HepG2 (cell line): ENCODE measurements around the gene NAPB. TPM values are rescaled to one million over a fixed set of nuclear protein-coding genes. Genes with fewer than 3 reads are reported as not detected.

Experiments
- ASH2L ChIP-seq: fragments of 300-600, 200-600 bp; sonication (generic); IDR thresholded peaks from 2 replicates; pipeline ENCODE4 v1.7.0; 2017; ENCODE audit warnings: low read depth, mild to moderate bottlenecking, moderate library complexity, mixed read lengths, low read length; ENCODE audit not compliant: insufficient read length
- ATRX ChIP-seq: sonication (generic); formaldehyde crosslinking; IDR thresholded peaks from 2 replicates; pipeline ENCODE4 v1.4.0; 2020; ENCODE audit warnings: missing genetic modification reagents, borderline replicate concordance
- EZH2 ChIP-seq: conservative IDR thresholded peaks from 2 replicates; pipeline ENCODE4 v1.6.1; 2012; ENCODE audit warnings: mild to moderate bottlenecking, low read depth, low read length, moderate library complexity
- FOXO4 ChIP-seq: sonication (generic); formaldehyde crosslinking; conservative IDR thresholded peaks from 2 replicates; pipeline ENCODE4 v1.8.1; 2023; ENCODE audit warnings: missing genetic modification reagents
- KDM1A ChIP-seq: IDR thresholded peaks from 2 replicates; pipeline ENCODE4 v1.6.1; 2016; ENCODE audit warnings: missing compliant biosample characterization
- KDM2A ChIP-seq: sonication (generic); formaldehyde crosslinking; IDR thresholded peaks from 2 replicates; pipeline ENCODE4 v1.4.0; 2020; ENCODE audit warnings: low read depth, missing genetic modification reagents, borderline replicate concordance
- KLF13 ChIP-seq: sonication (generic); formaldehyde crosslinking; IDR thresholded peaks from 2 replicates; pipeline ENCODE4 v1.4.0; 2020; ENCODE audit warnings: mild to moderate bottlenecking, missing genetic modification reagents
- MED8 ChIP-seq: sonication (generic); formaldehyde crosslinking; IDR thresholded peaks from 2 replicates; pipeline ENCODE4 v1.8.1; 2023; ENCODE audit warnings: mild to moderate bottlenecking, missing genetic modification reagents; ENCODE audit not compliant: insufficient replicate concordance
- MIER3 ChIP-seq: IDR thresholded peaks from 2 replicates; pipeline ENCODE4 v1.6.1; 2016; ENCODE audit warnings: missing compliant biosample characterization, borderline replicate concordance
- ZBTB26 ChIP-seq: IDR thresholded peaks from 2 replicates; pipeline ENCODE4 v1.6.1; 2016; ENCODE audit warnings: missing compliant biosample characterization, missing genetic modification reagents, borderline replicate concordance
- ZFP41 ChIP-seq: sonication (generic); formaldehyde crosslinking; IDR thresholded peaks from 2 replicates; pipeline ENCODE4 v1.4.0; 2020; ENCODE audit warnings: mild to moderate bottlenecking, missing genetic modification reagents, borderline replicate concordance
- ZNF24 ChIP-seq: fragments of 450-650 bp; IDR thresholded peaks from 2 replicates; pipeline ENCODE4 v1.6.1; 2017; ENCODE audit warnings: antibody characterized with exemption, mild to moderate bottlenecking
- ZNF687 ChIP-seq: sonication (generic); formaldehyde crosslinking; IDR thresholded peaks from 2 replicates; pipeline ENCODE4 v1.5.1; 2020; ENCODE audit warnings: mild to moderate bottlenecking, missing genetic modification reagents, moderate library complexity
- ZSCAN21 ChIP-seq: sonication (generic); formaldehyde crosslinking; IDR thresholded peaks from 2 replicates; pipeline ENCODE4 v1.8.0; 2022; ENCODE audit warnings: mild to moderate bottlenecking, missing genetic modification reagents, moderate library complexity, borderline replicate concordance
- ZSCAN22 ChIP-seq: sonication (generic); formaldehyde crosslinking; IDR thresholded peaks from 2 replicates; pipeline ENCODE4 v1.4.0; 2020; ENCODE audit warnings: mild to moderate bottlenecking, missing genetic modification reagents
- polyA plus RNA-seq, 8 experiments: library from polyadenylated mRNA; depleted of rRNA in 3 of 8; stranded (reverse) in 7 of 8; unstranded in 1 of 8; fragments of >200 nt; fragmentation: Illumina TruSeq in 4 of 8; extraction: Trizol in 4 of 8; gene quantifications; 2 replicates each; pipeline versions ENCODE4 v1.2.1 to v1.2.3, GENCODE V29; 2011 to 2016; ENCODE audit warnings: low read depth in 4 of 8, missing spikeins in 1 of 8, mixed read lengths in 1 of 8; ENCODE audit not compliant: insufficient read depth in 1 of 8
- total RNA-seq, 5 experiments: library from RNA; depleted of rRNA; stranded (reverse); fragments of >200 nt; fragmentation: Illumina TruSeq; extraction: Trizol; gene quantifications; 2 replicates each; pipeline ENCODE4 v1.2.3, GENCODE V29; 2016; ENCODE audit warnings: low read depth in 1 of 5
- TF ChIP-seq, protein P1 (sequence below): sonication (generic); formaldehyde crosslinking; IDR thresholded peaks from 2 replicates; pipeline ENCODE4 v1.4.0; 2020; ENCODE audit warnings: mild to moderate bottlenecking, missing genetic modification reagents

NAPB gene
- total and polyA plus RNA-seq, 2 of the 13 experiments (the other 11 are each of a cell fraction or from before 2014, with no cell fraction given), result 15.2 to 16.1 TPM

- peak; percentile 74 for TF ChIP-seq ZSCAN21 (CRISPR knock-in tag)
- no peak for TF ChIP-seq ATRX (CRISPR knock-in tag)
- TF ChIP-seq ZNF687 (CRISPR knock-in tag), result peak; percentile 87
- no peak for TF ChIP-seq KLF13 (CRISPR knock-in tag)
- no peak for TF ChIP-seq ZBTB26 (CRISPR knock-in tag)
- no peak for TF ChIP-seq MED8 (CRISPR knock-in tag)
- TF ChIP-seq, protein P1, sequence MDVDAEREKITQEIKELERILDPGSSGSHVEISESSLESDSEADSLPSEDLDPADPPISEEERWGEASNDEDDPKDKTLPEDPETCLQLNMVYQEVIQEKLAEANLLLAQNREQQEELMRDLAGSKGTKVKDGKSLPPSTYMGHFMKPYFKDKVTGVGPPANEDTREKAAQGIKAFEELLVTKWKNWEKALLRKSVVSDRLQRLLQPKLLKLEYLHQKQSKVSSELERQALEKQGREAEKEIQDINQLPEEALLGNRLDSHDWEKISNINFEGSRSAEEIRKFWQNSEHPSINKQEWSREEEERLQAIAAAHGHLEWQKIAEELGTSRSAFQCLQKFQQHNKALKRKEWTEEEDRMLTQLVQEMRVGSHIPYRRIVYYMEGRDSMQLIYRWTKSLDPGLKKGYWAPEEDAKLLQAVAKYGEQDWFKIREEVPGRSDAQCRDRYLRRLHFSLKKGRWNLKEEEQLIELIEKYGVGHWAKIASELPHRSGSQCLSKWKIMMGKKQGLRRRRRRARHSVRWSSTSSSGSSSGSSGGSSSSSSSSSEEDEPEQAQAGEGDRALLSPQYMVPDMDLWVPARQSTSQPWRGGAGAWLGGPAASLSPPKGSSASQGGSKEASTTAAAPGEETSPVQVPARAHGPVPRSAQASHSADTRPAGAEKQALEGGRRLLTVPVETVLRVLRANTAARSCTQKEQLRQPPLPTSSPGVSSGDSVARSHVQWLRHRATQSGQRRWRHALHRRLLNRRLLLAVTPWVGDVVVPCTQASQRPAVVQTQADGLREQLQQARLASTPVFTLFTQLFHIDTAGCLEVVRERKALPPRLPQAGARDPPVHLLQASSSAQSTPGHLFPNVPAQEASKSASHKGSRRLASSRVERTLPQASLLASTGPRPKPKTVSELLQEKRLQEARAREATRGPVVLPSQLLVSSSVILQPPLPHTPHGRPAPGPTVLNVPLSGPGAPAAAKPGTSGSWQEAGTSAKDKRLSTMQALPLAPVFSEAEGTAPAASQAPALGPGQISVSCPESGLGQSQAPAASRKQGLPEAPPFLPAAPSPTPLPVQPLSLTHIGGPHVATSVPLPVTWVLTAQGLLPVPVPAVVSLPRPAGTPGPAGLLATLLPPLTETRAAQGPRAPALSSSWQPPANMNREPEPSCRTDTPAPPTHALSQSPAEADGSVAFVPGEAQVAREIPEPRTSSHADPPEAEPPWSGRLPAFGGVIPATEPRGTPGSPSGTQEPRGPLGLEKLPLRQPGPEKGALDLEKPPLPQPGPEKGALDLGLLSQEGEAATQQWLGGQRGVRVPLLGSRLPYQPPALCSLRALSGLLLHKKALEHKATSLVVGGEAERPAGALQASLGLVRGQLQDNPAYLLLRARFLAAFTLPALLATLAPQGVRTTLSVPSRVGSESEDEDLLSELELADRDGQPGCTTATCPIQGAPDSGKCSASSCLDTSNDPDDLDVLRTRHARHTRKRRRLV (CRISPR knock-in tag), result peak; percentile 53; the same call in 1 of the 2 replicates
- no peak for TF ChIP-seq ASH2L
- TF ChIP-seq KDM2A (CRISPR knock-in tag), result no peak; the same call in 1 of the 2 replicates
- no peak for TF ChIP-seq ZFP41
- no peak for TF ChIP-seq ZNF24
- TF ChIP-seq EZH2, result no peak
- TF ChIP-seq MIER3 (CRISPR knock-in tag), result 0 out of 2 replicates have a peak, but pooled peaks have one; percentile 35
- TF ChIP-seq FOXO4 (CRISPR knock-in tag), result no peak
- no peak for TF ChIP-seq ZSCAN22
- TF ChIP-seq KDM1A (CRISPR knock-in tag), result no peak
These were observed 14.6 kb upstream of the NAPB start (continued) for GRCh38 chr20:23435626-23436539.
